ENCODE data around the gene TSG101. TPM values are rescaled to one million over a fixed set of nuclear protein-coding genes. Genes with fewer than 3 reads are reported as not detected.

Gene TSG101
- total RNA-seq, 1 experiment from 2014 or later, result 79.1 TPM

DNA sequence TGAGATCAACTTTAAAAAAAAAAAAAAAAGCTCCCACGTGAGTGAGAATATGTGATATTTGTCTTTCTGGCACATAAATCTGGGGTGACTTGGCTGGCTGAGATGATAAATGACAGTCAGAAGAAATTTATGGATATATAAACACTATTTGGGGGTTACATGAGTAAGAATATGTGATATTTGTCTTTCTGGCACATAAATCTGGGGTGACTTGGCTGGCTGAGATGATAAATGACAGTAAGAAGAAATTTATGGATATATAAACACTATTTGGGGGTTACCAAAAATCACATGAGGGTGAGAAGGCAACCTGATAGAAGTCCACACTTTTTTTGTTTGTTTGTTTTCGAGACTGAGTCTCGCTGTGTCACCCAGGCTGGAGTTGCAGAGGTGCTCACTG lies 6.6 kb upstream of the TSG101 start:
- POLR2A ChIA-PET, result interaction anchor here (0.6 to 1.1 kb wide), 2 partner anchors 9 to 37 kb away, joined by 4 to 6 read pairs; no protein-coding TSS in a partner anchor
- Histone ChIP-seq H3K27ac (ENCODE audit: low read length) (no peak overlapping the region), H3K9me3 (ENCODE audit: control insufficient read depth, insufficient read depth, low read depth, low read length) (no peaks in the 10 kb centered on the region), H3K36me3 (ENCODE audit: control insufficient read depth, insufficient read depth, low read length) (peaks cover 9% of the 10 kb centered on the region), H3K4me1 (ENCODE audit: control insufficient read depth, insufficient read depth, low read length) (peaks cover 6% of the 10 kb centered on the region), H3K27me3 (ENCODE audit: control insufficient read depth, insufficient read depth, low read length) (no peaks in the 10 kb centered on the region), H3K4me3 (ENCODE audit: low read depth in 2 of 2, low read length in 2 of 2) (no peak overlapping the region)
- no TSS peak for BruUV-seq (replicated peaks)
- ATAC-seq (no peak), DNase-seq (ENCODE audit: low read depth, low spot score) (no peak)
- CTCF ChIA-PET, result interaction anchor here (0.5 to 0.7 kb wide), 3 partner anchors 203 to 1178 kb away, joined by 4 to 6 read pairs (median 4); no protein-coding TSS in a partner anchor
- TF ChIP-seq SIN3A (IDR thresholded peaks at IDR 0.05; ENCODE audit: borderline replicate concordance, insufficient read depth, low read depth, low read length) (no peak), POLR2AphosphoS5 (IDR thresholded peaks at IDR 0.05; ENCODE audit: low read depth, low read length) (no peak), TCF7L2 (IDR thresholded peaks at IDR 0.05; ENCODE audit: low read depth, low read length) (no peak)
- TF ChIP-seq, protein P1, sequence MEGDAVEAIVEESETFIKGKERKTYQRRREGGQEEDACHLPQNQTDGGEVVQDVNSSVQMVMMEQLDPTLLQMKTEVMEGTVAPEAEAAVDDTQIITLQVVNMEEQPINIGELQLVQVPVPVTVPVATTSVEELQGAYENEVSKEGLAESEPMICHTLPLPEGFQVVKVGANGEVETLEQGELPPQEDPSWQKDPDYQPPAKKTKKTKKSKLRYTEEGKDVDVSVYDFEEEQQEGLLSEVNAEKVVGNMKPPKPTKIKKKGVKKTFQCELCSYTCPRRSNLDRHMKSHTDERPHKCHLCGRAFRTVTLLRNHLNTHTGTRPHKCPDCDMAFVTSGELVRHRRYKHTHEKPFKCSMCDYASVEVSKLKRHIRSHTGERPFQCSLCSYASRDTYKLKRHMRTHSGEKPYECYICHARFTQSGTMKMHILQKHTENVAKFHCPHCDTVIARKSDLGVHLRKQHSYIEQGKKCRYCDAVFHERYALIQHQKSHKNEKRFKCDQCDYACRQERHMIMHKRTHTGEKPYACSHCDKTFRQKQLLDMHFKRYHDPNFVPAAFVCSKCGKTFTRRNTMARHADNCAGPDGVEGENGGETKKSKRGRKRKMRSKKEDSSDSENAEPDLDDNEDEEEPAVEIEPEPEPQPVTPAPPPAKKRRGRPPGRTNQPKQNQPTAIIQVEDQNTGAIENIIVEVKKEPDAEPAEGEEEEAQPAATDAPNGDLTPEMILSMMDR (IDR thresholded peaks at IDR 0.05), result no peak
- TF ChIP-seq, protein P2, sequence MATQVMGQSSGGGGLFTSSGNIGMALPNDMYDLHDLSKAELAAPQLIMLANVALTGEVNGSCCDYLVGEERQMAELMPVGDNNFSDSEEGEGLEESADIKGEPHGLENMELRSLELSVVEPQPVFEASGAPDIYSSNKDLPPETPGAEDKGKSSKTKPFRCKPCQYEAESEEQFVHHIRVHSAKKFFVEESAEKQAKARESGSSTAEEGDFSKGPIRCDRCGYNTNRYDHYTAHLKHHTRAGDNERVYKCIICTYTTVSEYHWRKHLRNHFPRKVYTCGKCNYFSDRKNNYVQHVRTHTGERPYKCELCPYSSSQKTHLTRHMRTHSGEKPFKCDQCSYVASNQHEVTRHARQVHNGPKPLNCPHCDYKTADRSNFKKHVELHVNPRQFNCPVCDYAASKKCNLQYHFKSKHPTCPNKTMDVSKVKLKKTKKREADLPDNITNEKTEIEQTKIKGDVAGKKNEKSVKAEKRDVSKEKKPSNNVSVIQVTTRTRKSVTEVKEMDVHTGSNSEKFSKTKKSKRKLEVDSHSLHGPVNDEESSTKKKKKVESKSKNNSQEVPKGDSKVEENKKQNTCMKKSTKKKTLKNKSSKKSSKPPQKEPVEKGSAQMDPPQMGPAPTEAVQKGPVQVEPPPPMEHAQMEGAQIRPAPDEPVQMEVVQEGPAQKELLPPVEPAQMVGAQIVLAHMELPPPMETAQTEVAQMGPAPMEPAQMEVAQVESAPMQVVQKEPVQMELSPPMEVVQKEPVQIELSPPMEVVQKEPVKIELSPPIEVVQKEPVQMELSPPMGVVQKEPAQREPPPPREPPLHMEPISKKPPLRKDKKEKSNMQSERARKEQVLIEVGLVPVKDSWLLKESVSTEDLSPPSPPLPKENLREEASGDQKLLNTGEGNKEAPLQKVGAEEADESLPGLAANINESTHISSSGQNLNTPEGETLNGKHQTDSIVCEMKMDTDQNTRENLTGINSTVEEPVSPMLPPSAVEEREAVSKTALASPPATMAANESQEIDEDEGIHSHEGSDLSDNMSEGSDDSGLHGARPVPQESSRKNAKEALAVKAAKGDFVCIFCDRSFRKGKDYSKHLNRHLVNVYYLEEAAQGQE (IDR thresholded peaks at IDR 0.05; ENCODE audit: insufficient read depth in 1 of 2, low read depth in 2 of 2, low read length in 1 of 2), result no peak
- in situ Hi-C loops (cut with HindIII; ENCODE audit: low pct_unique_long_range_greater_than_20kb, low sequenced_read_pairs), result no loop called here
- intact Hi-C loops (cut with micrococcal nuclease; ENCODE audit: unreplicated experiment), result loop anchor here (10.0 kb wide), 1 partner anchor 231 kb away; no protein-coding TSS in a partner anchor

DNA sequence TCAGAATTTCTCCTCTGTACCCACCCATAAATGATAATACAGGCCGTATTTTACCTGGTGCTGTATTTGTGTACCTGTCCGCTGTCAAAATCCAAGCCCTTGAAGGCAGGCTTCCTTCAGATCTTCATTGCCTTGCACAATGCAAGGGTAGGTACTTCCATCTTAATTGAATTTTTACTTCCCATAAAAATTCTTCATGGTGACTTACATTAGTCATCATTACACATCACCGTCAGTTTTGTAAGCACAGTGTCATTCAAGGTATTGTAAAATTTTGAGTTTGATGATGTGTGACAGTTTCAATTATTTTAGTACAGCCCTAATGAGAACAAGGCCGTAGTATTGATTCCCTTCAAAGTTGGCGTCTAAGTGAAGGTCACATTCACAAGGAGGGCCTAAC lies 770 bp upstream of the TSG101 start:
- POLR2A ChIA-PET, result interaction anchor here (0.7 to 1.3 kb wide), 2 partner anchors 37 to 127 kb away, joined by 3 to 4 read pairs; no protein-coding TSS in a partner anchor
- no peak; the same call in 1 of the 2 replicates for ATAC-seq
- intact Hi-C loops (cut with micrococcal nuclease; ENCODE audit: unreplicated experiment), result no loop called here
- Histone ChIP-seq H3K4me1 (ENCODE audit: control insufficient read depth, insufficient read depth, low read length) (peaks cover 22% of the 10 kb centered on the region), H3K9me3 (ENCODE audit: control insufficient read depth, insufficient read depth, low read depth, low read length) (no peaks in the 10 kb centered on the region), H3K27ac (ENCODE audit: low read length) (peak overlapping the region; percentile 92), H3K36me3 (ENCODE audit: control insufficient read depth, insufficient read depth, low read length) (peaks cover 3% of the 10 kb centered on the region), H3K4me3 (ENCODE audit: low read depth in 2 of 2, low read length in 2 of 2) (peak overlapping the region; percentile 89 to 96), H3K27me3 (ENCODE audit: control insufficient read depth, insufficient read depth, low read length) (no peaks in the 10 kb centered on the region)
- in situ Hi-C loops (cut with HindIII; ENCODE audit: low pct_unique_long_range_greater_than_20kb, low sequenced_read_pairs), result no loop called here
- no TSS peak for BruUV-seq (replicated peaks)
- CTCF ChIA-PET, result interaction anchor here (0.7 to 1.1 kb wide), 2 partner anchors 52 to 240 kb away, joined by 5 to 7 read pairs; no protein-coding TSS in a partner anchor
- DNase-seq (ENCODE audit: low read depth, low spot score), result peak; percentile 35
- TF ChIP-seq SIN3A (IDR thresholded peaks at IDR 0.05; ENCODE audit: borderline replicate concordance, insufficient read depth, low read depth, low read length) (no peak), TCF7L2 (IDR thresholded peaks at IDR 0.05; ENCODE audit: low read depth, low read length) (no peak), POLR2AphosphoS5 (IDR thresholded peaks at IDR 0.05; ENCODE audit: low read depth, low read length) (no peak)
- TF ChIP-seq, protein P1 (IDR thresholded peaks at IDR 0.05), result no peak
- TF ChIP-seq, protein P2 (IDR thresholded peaks at IDR 0.05; ENCODE audit: insufficient read depth in 1 of 2, low read depth in 2 of 2, low read length in 1 of 2), result no peak

All from Panc1 (cell line).